Stimulated activated naive CD8-positive, alpha-beta T cell treated with anti-CD3 and anti-CD28 coated beads, Interleukin-15, Interleukin-2, amounts not matched to agents 100 ng/mL and 50 ng/mL, for 24 hours (primary cell): Measurements from ENCODE around the gene CACNA1E.
"Not testable (repeated sequence)": the region's sequence is repeated elsewhere in the genome, so short reads cannot be mapped to it uniquely, and the experiment has no call there.

ENCODE experiments used
- H3K27ac Mint-ChIP-seq: one replicate; pipeline ENCODE4 v1.8.0; 2021; ENCODE audit warnings: mild to moderate bottlenecking, mixed read lengths
- H3K27me3 Mint-ChIP-seq: one replicate; pipeline ENCODE4 v1.8.0; 2021; ENCODE audit warnings: mixed read lengths
- H3K36me3 Mint-ChIP-seq: one replicate; pipeline ENCODE4 v1.8.0; 2021; ENCODE audit warnings: low read depth, mixed read lengths
- H3K4me1 Mint-ChIP-seq: one replicate; pipeline ENCODE4 v1.8.0; 2021; ENCODE audit warnings: low read depth, mixed read lengths
- H3K4me3 Mint-ChIP-seq: one replicate; pipeline ENCODE4 v1.8.0; 2021; ENCODE audit warnings: mild to moderate bottlenecking, mixed read lengths
- H3K9me3 Mint-ChIP-seq: one replicate; pipeline ENCODE4 v1.8.0; 2021; ENCODE audit warnings: mixed read lengths

Gene CACNA1E

DNA sequence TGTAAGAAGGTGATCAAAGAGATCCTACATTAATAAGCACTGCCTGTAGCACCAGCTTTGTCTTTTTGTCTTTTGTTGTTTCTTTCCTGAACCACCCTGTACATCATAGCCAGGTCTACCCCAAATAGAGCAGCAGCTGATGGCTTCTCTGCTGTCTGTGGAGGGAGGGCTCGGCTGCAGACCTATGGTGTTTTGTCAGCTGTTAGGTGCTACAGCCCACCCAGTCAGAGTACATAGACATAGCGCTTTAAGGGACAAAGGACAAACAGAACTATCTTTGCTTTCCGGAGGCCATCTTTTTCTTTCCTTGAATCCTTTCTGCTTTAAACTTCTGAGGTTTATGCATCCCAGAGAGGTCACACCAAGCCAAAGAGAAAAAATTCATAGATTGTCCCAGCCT is 320.1 kb downstream of the CACNA1E start:
- peaks cover 6% of the 10 kb centered on the region for H3K4me1 Mint-ChIP-seq
- H3K9me3 Mint-ChIP-seq: no peaks in the 10 kb centered on the region
- peaks cover 21% of the 10 kb centered on the region for H3K27me3 Mint-ChIP-seq
- H3K4me3 Mint-ChIP-seq: no peak overlapping the region
- no peak overlapping the region for H3K27ac Mint-ChIP-seq
- H3K36me3 Mint-ChIP-seq: no peaks in the 10 kb centered on the region

DNA sequence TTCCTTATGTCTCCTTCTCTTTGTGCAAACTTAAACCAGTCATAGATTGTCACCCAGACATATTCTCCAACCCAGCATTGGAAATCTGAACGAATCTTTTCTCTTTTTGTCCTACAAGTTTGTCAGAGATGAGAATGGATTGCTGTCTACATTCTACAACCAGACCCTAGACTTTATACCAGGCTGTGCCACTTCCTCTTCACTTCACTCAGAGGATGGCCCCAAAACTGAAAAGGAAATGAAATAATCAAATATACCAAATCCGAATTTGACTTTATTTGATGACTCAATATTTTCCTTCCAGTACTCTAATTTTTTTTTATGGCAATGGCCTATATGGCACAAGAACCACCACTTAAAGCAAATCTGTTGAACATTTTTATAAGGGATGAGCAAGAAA is 321.7 kb downstream of the CACNA1E start:
- H3K36me3 Mint-ChIP-seq: no peaks in the 10 kb centered on the region
- peaks cover 21% of the 10 kb centered on the region for H3K27me3 Mint-ChIP-seq
- H3K27ac Mint-ChIP-seq: no peak overlapping the region
- no peaks in the 10 kb centered on the region for H3K9me3 Mint-ChIP-seq
- H3K4me3 Mint-ChIP-seq: no peak overlapping the region
- H3K4me1 Mint-ChIP-seq: peaks cover 6% of the 10 kb centered on the region

DNA sequence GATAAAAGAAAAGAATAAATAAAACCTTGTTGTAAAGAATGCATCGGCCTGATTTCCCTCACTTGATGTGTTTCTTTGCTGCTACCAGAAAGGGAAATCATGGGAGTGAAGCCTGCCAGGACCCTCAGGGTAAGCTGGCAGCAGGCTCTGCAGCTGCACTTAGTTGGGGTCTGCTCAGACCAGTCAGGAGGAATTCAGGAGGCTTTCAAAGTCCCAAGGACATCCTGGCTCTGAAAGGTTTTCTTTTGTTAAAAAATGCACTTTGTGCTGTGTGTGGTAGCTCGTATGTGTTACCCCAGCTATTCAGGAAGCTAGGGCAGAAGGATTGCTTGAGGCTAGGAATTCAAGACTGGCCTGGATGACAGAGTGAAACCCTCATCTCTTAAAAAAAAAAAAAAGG is 323.4 kb downstream of the CACNA1E start:
- Mint-ChIP-seq H3K4me1 (peaks cover 3% of the 10 kb centered on the region), H3K4me3 (no peak overlapping the region), H3K27me3 (peaks cover 21% of the 10 kb centered on the region), H3K27ac (no peak overlapping the region), H3K9me3 (no peaks in the 10 kb centered on the region), H3K36me3 (no peaks in the 10 kb centered on the region)

DNA sequence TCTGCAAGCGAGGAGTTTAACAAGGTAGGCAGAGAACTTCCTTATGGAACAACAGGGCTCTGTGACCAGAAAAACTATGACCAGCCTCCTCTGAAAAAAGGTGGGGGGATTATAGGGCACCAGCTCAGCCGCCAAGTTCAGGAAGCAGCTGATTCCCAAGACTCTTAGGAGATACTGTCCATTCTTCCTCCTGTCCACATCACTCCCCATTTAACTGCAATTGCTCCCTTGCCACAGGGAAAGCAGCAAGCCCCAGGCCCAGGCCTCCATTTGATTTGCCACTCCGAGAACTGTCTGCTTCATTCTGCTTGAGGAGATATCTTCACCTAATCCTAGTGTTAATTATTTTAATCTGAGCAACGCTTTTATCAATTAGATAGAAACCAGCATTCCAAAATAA is 323.9 kb downstream of the CACNA1E start:
- H3K27me3 Mint-ChIP-seq: peaks cover 18% of the 10 kb centered on the region
- no peak overlapping the region for H3K4me3 Mint-ChIP-seq
- H3K36me3 Mint-ChIP-seq: no peaks in the 10 kb centered on the region
- H3K9me3 Mint-ChIP-seq: no peaks in the 10 kb centered on the region
- H3K4me1 Mint-ChIP-seq: peaks cover 3% of the 10 kb centered on the region
- H3K27ac Mint-ChIP-seq: no peak overlapping the region

DNA sequence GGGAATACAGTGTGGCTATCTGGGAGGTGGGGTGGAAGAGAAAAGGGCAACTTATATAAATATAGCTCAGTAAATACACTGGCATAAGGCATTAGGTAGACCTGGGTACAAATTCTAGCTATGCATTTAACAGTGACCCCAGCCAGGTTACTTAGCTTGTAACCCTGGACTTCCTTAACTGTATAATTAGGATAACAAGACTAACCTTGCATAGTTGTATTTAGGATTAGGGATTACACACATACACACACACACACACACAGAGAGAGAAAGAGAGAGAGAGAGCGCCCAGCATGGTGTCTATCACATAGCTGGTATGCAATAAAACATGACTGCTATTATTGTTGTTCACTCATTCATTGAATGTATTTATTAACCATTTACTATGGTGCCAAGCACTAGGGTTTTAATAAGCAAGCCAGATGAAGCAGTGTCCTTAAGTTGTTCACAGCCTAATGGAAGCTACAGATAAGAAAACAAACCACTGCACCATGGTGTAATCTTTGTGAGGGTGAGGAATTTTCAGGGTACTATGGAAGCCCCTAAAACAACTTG is 326.8 kb downstream of the CACNA1E start:
- H3K4me3 Mint-ChIP-seq: no peak overlapping the region
- no peaks in the 10 kb centered on the region for H3K9me3 Mint-ChIP-seq

DNA sequence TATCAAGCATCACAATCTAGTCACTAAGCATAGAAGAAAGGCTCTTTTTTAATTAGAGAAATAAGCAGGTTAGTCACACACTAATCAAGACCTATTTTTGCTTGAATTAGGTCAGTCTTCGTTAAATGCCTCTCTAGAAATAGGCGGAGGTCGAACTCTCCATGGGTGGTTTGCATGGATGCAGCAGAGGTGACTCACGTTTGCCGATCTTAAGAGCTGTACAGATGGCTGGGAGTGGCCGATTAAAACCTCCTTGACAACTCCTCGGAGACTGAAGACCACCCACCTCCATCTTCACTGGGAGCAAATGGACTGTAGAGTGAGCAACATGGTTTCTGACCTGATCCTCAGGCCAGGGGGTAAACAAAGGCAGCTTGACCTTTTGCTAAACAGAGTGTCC is 328.9 kb downstream of the CACNA1E start:
- Mint-ChIP-seq H3K4me3 (no peak overlapping the region), H3K4me1 (no peaks in the 10 kb centered on the region)

More for the DNA sequence above, 326.8 kb downstream of the CACNA1E start:
- Mint-ChIP-seq H3K36me3 (no peaks in the 10 kb centered on the region), H3K27ac (no peak overlapping the region), H3K4me1 (peaks cover under 1% of the 10 kb centered on the region), H3K27me3 (peaks cover 9% of the 10 kb centered on the region)

DNA sequence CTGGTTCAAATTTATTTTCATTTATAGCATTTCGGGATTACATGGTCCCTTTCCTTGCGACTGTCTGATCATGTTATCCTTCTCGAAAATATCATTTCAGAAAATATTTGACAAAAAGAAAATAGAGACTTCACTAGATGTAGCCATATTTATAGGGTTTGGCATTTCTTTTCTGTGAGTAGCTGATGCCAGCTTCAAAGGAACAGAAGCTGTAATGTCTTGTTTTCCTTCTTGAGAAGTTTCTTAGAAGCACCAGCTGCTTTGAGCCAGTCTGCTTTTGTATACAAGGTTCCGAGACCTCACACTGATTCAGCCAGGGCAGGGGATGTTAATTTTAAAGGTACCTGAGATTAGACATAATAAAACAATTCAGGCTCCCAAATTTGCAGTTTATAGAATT is 329.9 kb downstream of the CACNA1E start:
- no peak overlapping the region for H3K4me3 Mint-ChIP-seq
- no peaks in the 10 kb centered on the region for H3K36me3 Mint-ChIP-seq
- peaks cover 8% of the 10 kb centered on the region for H3K27me3 Mint-ChIP-seq
- no peaks in the 10 kb centered on the region for H3K9me3 Mint-ChIP-seq
- no peak overlapping the region for H3K27ac Mint-ChIP-seq
- H3K4me1 Mint-ChIP-seq: no peaks in the 10 kb centered on the region

More for the DNA sequence above, 328.9 kb downstream of the CACNA1E start:
- Mint-ChIP-seq H3K9me3 (no peaks in the 10 kb centered on the region), H3K27me3 (peaks cover 11% of the 10 kb centered on the region), H3K27ac (no peak overlapping the region), H3K36me3 (no peaks in the 10 kb centered on the region)

DNA sequence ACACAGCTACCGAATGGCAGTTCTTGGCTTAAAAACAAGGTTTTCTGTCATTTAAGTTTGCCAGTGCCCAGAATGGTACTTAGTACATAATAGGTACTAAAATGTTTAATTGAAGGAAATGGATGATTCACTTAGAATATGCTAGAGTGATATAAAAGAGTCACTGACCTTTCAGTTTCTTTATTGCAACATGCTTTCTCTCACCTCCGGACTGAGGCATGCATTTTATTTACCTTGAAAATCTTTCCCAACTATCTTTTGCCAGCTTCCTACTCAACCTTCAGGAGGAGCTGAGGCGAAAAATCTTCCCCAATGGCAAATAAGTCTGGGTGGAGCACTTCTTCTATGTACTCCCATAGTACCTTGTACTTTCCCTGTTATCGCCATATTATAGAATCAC is 333.3 kb downstream of the CACNA1E start:
- Mint-ChIP-seq H3K4me3 (no peak overlapping the region), H3K27me3 (peaks cover 7% of the 10 kb centered on the region), H3K27ac (no peak overlapping the region), H3K4me1 (no peaks in the 10 kb centered on the region), H3K9me3 (no peaks in the 10 kb centered on the region), H3K36me3 (no peaks in the 10 kb centered on the region)

DNA sequence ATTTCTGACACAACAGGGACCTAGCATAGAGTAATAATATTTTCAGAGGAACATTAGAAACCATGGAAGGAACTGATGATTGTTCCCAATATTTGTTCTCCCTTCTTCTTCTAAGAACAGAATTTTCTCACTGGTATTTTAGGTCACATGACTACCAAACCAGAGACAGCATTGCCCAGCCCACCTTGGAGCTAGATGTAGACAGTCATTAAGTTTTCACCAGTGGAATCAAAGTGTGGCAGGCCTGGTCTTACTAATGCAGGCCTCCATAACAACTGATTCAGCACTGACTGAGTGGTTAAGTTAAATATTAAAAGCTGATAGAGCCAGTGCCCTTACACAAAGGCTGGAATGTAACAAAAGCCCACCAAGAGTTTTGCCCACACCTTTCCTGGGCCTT is 333.8 kb downstream of the CACNA1E start:
- H3K27ac Mint-ChIP-seq: no peak overlapping the region
- H3K9me3 Mint-ChIP-seq: no peaks in the 10 kb centered on the region
- no peak overlapping the region for H3K4me3 Mint-ChIP-seq
- no peaks in the 10 kb centered on the region for H3K4me1 Mint-ChIP-seq
- no peaks in the 10 kb centered on the region for H3K36me3 Mint-ChIP-seq
- H3K27me3 Mint-ChIP-seq: peaks cover 6% of the 10 kb centered on the region

DNA sequence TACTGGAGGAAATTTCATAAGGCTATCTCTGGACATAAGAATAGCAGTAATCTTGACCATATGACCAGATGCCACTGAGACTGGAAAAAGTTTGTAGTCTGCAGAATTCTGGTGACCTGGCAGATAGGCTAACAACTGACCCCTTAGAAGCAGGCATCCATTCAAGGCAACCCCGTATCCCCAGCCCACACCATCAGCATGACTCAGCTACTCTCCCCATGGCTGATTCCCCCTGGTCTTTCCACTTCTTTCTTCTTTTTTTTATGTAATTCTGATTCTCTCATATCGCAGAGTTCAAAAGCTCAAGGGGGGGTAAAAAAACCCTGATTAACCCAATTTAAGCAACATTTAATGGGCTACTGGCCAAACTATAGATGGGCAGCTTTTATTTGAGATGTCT is 335.1 kb downstream of the CACNA1E start:
- no peak overlapping the region for H3K4me3 Mint-ChIP-seq
- peaks cover 9% of the 10 kb centered on the region for H3K27me3 Mint-ChIP-seq
- H3K9me3 Mint-ChIP-seq: no peaks in the 10 kb centered on the region
- no peak overlapping the region for H3K27ac Mint-ChIP-seq
- no peaks in the 10 kb centered on the region for H3K4me1 Mint-ChIP-seq
- no peaks in the 10 kb centered on the region for H3K36me3 Mint-ChIP-seq

DNA sequence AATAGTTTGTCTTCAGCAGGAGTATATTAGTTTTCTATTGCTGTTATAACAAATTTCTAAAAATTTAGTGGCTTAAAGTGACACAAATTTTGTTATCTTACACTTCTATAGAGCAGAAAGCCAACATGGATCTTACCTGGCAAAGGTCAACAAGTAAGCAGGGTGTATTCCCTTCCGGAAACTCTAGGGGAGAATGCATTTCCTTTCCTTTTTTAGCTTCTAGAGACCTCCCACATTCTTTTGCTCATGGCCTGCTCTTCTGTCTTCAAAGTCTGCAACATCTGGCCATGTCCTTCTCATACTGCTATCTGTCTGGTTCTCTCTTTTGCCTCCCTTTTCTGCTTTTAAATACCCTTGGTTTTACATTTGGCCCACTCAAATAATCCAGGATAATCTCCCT is 335.6 kb downstream of the CACNA1E start:
- Mint-ChIP-seq H3K36me3 (no peaks in the 10 kb centered on the region), H3K9me3 (no peaks in the 10 kb centered on the region), H3K27me3 (peaks cover 9% of the 10 kb centered on the region)

DNA sequence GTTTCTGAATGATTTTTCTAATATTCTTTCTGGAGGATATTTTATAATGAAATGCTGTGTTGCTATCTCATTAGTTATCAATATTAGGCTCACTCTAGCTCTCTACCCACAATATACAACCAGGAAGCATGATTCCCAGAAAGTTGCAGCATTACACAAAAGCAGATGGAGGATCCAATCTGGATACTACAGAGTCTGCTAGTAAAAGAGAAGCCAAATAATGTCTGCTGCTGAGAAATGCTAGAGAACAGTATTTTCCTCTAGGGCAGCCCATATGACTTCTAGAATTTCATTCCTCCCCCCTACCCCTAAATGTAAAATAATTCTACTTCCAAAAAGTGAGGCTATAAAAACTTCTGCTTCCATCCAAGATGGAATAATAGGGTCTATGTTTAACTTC is 338.4 kb downstream of the CACNA1E start:
- H3K9me3 Mint-ChIP-seq: peaks cover 2% of the 10 kb centered on the region
- no peak overlapping the region for H3K27ac Mint-ChIP-seq
- H3K27me3 Mint-ChIP-seq: peaks cover 13% of the 10 kb centered on the region
- H3K4me1 Mint-ChIP-seq: no peaks in the 10 kb centered on the region
- no peak overlapping the region for H3K4me3 Mint-ChIP-seq
- H3K36me3 Mint-ChIP-seq: no peaks in the 10 kb centered on the region

More for the DNA sequence above, 335.6 kb downstream of the CACNA1E start:
- no peak overlapping the region for H3K4me3 Mint-ChIP-seq
- H3K4me1 Mint-ChIP-seq: no peaks in the 10 kb centered on the region
- no peak overlapping the region for H3K27ac Mint-ChIP-seq

DNA sequence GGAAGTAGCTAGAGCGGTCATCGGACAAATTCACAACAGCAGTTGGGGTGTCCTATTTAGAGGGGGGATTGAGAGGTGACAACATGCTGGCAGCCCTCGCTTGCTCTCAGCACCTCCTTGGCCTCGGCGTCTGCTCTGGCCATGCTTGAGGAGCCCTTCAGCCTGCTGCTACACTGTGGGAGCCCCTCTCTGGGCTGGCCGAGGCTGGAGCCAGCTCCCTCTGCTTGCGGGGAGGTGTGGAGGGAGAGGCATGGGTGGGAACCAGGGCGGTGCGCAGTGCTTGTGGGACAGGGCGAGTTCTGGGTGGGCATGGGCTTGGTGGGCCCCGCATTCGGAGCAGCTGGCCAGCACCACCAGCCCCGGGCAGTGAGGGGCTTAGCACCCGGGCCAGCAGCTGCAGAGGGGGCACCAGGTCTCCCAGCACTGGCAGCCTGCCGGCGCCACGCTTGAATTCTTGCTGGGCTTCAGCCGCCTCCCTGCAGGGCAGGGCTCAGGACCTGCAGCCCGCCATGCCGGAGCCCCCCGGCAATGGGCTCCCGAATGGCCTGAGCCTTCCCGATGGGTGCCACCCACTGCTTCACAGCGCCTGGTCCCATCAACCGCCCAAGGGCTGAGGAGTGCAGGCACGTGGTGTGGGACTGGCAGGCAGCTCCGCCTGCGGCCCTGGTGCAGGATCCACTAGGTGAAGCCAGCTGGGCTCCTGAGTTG is 349.0 kb downstream of the CACNA1E start:
- not testable (repeated sequence) for H3K27ac Mint-ChIP-seq, H3K36me3 Mint-ChIP-seq, H3K4me1 Mint-ChIP-seq, H3K4me3 Mint-ChIP-seq
- Mint-ChIP-seq H3K9me3 (peaks cover 24% of the 10 kb centered on the region), H3K27me3 (peaks cover 13% of the 10 kb centered on the region)

DNA sequence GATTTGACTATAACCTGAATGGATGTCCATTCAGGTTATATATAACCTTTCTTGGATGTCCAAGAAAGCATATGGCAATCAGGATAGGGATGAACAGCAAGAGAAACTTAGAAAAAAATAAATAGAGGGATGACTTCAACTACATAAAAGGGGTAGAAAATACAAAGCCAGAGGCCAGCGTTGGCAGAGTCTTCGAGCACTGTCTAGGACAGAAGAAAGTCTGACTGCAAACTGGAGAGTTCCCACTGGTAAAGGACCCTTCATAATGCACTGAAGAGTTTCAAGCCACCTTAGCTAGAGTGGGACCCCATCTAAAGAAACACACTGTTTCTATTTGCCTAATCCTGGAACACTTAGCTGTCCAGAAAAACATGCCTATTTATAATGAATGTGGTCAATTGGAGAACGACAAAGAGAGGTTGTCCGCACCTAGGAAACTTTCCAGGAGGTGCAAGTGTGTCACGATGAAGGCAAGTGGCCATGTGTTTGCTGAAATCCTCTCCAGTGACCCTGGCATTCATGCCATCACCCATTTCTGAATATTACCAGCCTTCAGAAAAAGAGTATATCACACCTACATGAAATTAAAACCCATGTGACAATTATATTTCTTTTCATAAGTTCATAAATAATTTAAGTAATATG is 362.8 kb downstream of the CACNA1E start:
- Mint-ChIP-seq H3K36me3 (no peaks in the 10 kb centered on the region), H3K27me3 (peaks cover 14% of the 10 kb centered on the region), H3K9me3 (no peaks in the 10 kb centered on the region), H3K27ac (no peak overlapping the region), H3K4me1 (no peaks in the 10 kb centered on the region), H3K4me3 (no peak overlapping the region)

DNA sequence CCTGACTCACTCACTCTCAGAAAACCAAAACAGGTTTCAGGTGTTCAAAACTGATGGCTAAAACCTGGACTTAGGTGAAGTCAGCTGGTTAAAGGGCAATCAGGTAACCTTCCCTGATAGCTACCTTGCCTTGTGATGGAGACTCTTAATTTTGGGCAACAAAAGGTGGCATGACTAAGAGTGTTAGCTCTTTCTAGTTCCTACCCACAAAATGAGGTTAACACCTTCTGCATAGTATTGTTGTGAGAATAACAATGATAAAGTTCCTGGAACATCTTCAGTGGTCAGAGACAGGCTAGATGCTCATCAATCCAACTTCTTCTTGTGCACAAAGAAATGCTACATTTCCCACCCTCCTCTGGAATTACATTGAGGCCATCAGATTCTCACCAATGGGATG is 363.4 kb downstream of the CACNA1E start:
- Mint-ChIP-seq H3K27me3 (peaks cover 16% of the 10 kb centered on the region), H3K27ac (no peak overlapping the region), H3K36me3 (no peaks in the 10 kb centered on the region), H3K9me3 (no peaks in the 10 kb centered on the region), H3K4me3 (no peak overlapping the region), H3K4me1 (no peaks in the 10 kb centered on the region)
